K562 (cell line): Measurements from ENCODE around the gene MT2A. TPM values are rescaled to one million over a fixed set of nuclear protein-coding genes. Genes with fewer than 3 reads are reported as not detected.

ENCODE experiments used
- ATAC-seq: fragments of 200-7000 bp; cut with Tn5 transposase; 3 replicates; pipeline ENCODE4 v1.9.1; 2020; ENCODE audit warnings: moderate library complexity
- BruUV-seq: library from RNA; stranded (reverse); fragments of 400-500 nt; replicated peaks from 2 replicates; lab custom pipeline; 2021; lab: Mats Ljungman, UMichigan
- CTCF ChIA-PET: fragments of 300-600 bp; formaldehyde crosslinking; extraction: SDS; loops from one replicate; lab custom pipeline; 2021; ENCODE audit warnings: low intra/inter-chr PET ratio; lab: Yijun Ruan, JAX
- POLR2A ChIA-PET: fragments of 300-600, 350-650 bp; sonication (Branson Sonifier 250); formaldehyde crosslinking; extraction: SDS; loops from one replicate; lab custom pipeline; 2021; ENCODE audit warnings: antibody characterized with exemption, inconsistent platforms; lab: Yijun Ruan, JAX
- DNase-seq, 4 experiments: peaks; one replicate each; pipeline versions ENCODE4 v3.0.0 to v3.0.0-alpha.2; 2011 to 2018; ENCODE audit warnings: low spot score in 3 of 4, mixed read lengths in 3 of 4; ENCODE audit errors: extremely low read depth in 1 of 4
- FAIRE-seq: peaks from 2 replicates; lab custom pipeline; 2011; peaks lifted over from hg19 to GRCh38; lab: Jason Lieb, UNC
- H2AFZ ChIP-seq: 2 replicates; pipeline ENCODE4 v1.6.0; 2011; ENCODE audit warnings: low read depth, low read length, control low read depth, inconsistent platforms
- H3K27ac ChIP-seq: fragments of 200-600 bp; 3 replicates; pipeline ENCODE4 v1.8.0; 2011; ENCODE audit warnings: low read depth, mild to moderate bottlenecking, control low read depth, inconsistent platforms, low read length, moderate library complexity, mixed read lengths; ENCODE audit errors: extremely low read depth
- H3K27me3 ChIP-seq, 2 experiments: fragments of 300-600 bp in 1 of 2; 2 replicates in 1 of 2; 3 replicates in 1 of 2; pipeline versions ENCODE4 v1.6.0 to v1.8.0; 2011; ENCODE audit warnings: inconsistent platforms in 2 of 2, low read length in 2 of 2, mild to moderate bottlenecking in 1 of 2, mixed read lengths in 1 of 2, moderate library complexity in 1 of 2; ENCODE audit not compliant: control insufficient read depth in 2 of 2, insufficient read depth in 2 of 2
- H3K36me3 ChIP-seq: fragments of 300-600 bp; 3 replicates; pipeline ENCODE4 v1.8.0; 2011; ENCODE audit warnings: mild to moderate bottlenecking, low read length, inconsistent platforms; ENCODE audit not compliant: control insufficient read depth, insufficient read depth
- H3K4me1 ChIP-seq, 2 experiments: fragments of 200-600 bp in 1 of 2; replicated peaks in 1 of 2; 2 replicates in 1 of 2; 3 replicates in 1 of 2; pipeline versions ENCODE4 v1.5.1 to v1.8.0; 2011; ENCODE audit warnings: inconsistent platforms in 2 of 2, low read length in 2 of 2, mild to moderate bottlenecking in 1 of 2, mixed read lengths in 1 of 2, moderate library complexity in 1 of 2; ENCODE audit not compliant: control insufficient read depth in 2 of 2, insufficient read depth in 2 of 2
- H3K4me2 ChIP-seq: 2 replicates; pipeline ENCODE4 v1.6.1; 2011; ENCODE audit warnings: low read length, control low read depth, inconsistent platforms, mixed read lengths; ENCODE audit not compliant: insufficient read depth
- H3K4me3 ChIP-seq: fragments of 200-600 bp; sonication (generic), shearing (Covaris generic); 2 replicates; pipeline ENCODE4 v1.5.1; 2016; ENCODE audit warnings: control low read depth, inconsistent platforms
- H3K79me2 ChIP-seq: fragments of 200-600 bp; 3 replicates; pipeline ENCODE4 v1.8.0; 2011; ENCODE audit warnings: low read length, inconsistent platforms; ENCODE audit not compliant: control insufficient read depth, insufficient read depth
- H3K9ac ChIP-seq, 2 experiments: 2 replicates each; pipeline versions ENCODE4 v1.6.0 to v1.6.1; 2011; ENCODE audit warnings: low read depth in 2 of 2, low read length in 2 of 2, control low read depth in 1 of 2, inconsistent platforms in 1 of 2, mild to moderate bottlenecking in 1 of 2, mixed read lengths in 1 of 2; ENCODE audit not compliant: insufficient read depth in 1 of 2
- H3K9me1 ChIP-seq: one replicate; pipeline ENCODE4 v1.6.0; 2011; ENCODE audit warnings: inconsistent platforms, mild to moderate bottlenecking, low read length, moderate library complexity; ENCODE audit not compliant: control insufficient read depth, insufficient read depth
- H3K9me3 ChIP-seq: replicated peaks from 2 replicates; pipeline ENCODE4 v1.5.1; 2011; ENCODE audit warnings: low read depth, low read length, inconsistent platforms; ENCODE audit not compliant: control insufficient read depth, insufficient read depth
- H4K20me1 ChIP-seq: replicated peaks from 2 replicates; pipeline ENCODE4 v1.6.1; 2011; ENCODE audit warnings: low read length, inconsistent platforms, mixed read lengths; ENCODE audit not compliant: control insufficient read depth, insufficient read depth
- CC2D1A ChIP-seq: fragments of 450-650 bp; IDR thresholded peaks from 2 replicates; pipeline ENCODE4 v1.6.1; 2017; ENCODE audit warnings: mild to moderate bottlenecking
- EGR1 ChIP-seq: fragments of 450-650 bp; conservative IDR thresholded peaks from 2 replicates; pipeline ENCODE4 v1.6.1; 2017; ENCODE audit warnings: mild to moderate bottlenecking
- FOSL1 ChIP-seq: fragments of 200-800 bp; sonication (Bioruptor generic); conservative IDR thresholded peaks from 2 replicates; pipeline ENCODE4 v1.6.1; 2016; ENCODE audit warnings: missing genetic modification characterization, missing compliant biosample characterization
- FOXK1 ChIP-seq: sonication (generic); formaldehyde crosslinking; IDR thresholded peaks from 2 replicates; pipeline ENCODE4 v1.8.0; 2022; ENCODE audit warnings: missing genetic modification reagents, mild to moderate bottlenecking, borderline replicate concordance
- HIVEP1 ChIP-seq: fragments of 250-450 bp; sonication (Bioruptor Pico); IDR thresholded peaks from 2 replicates; pipeline ENCODE4 v1.4.0; 2020; ENCODE audit warnings: mild to moderate bottlenecking
- KAT2B ChIP-seq: IDR thresholded peaks from one replicate; pipeline ENCODE4 v1.6.1; 2012; ENCODE audit warnings: low read depth, mild to moderate bottlenecking, control low read depth, inconsistent platforms, low read length, moderate library complexity
- RHOXF2B ChIP-seq: fragments of 250-450 bp; sonication (Bioruptor Pico); conservative IDR thresholded peaks from 2 replicates; pipeline ENCODE4 v1.5.1; 2021
- SMARCA5 ChIP-seq: fragments of 450-650 bp; IDR thresholded peaks from 2 replicates; pipeline ENCODE4 v1.6.1; 2016
- XRCC4 ChIP-seq: IDR thresholded peaks from one replicate; pipeline ENCODE4 v1.6.1; 2011; ENCODE audit not compliant: insufficient read depth, insufficient read length; ENCODE audit errors: extremely low read depth
- ZFPM2 ChIP-seq: fragments of 250-450 bp; sonication (Bioruptor Pico); IDR thresholded peaks from 2 replicates; pipeline ENCODE4 v1.5.1; 2022; ENCODE audit warnings: mild to moderate bottlenecking
- ZNF274 ChIP-seq: IDR thresholded peaks from 2 replicates; pipeline ENCODE4 v1.6.1; 2011; ENCODE audit warnings: low read depth, mild to moderate bottlenecking, low read length, moderate library complexity, borderline replicate concordance
- ZNF589 ChIP-seq: fragments of 200-800 bp; sonication (Bioruptor generic); IDR thresholded peaks from 2 replicates; pipeline ENCODE4 v1.6.1; 2016; ENCODE audit warnings: low read depth, missing genetic modification characterization, missing compliant biosample characterization
- ZNF717 ChIP-seq: fragments of 250-450 bp; sonication (Bioruptor Pico); IDR thresholded peaks from 2 replicates; pipeline ENCODE4 v1.5.0; 2021
- WGBS: fragments of 100-300 bp; shearing (Covaris generic); methylation state at CpG from one replicate; pipeline ENCODE4 v1.1.6; 2016; ENCODE audit warnings: low coverage, mixed read lengths; ENCODE audit not compliant: insufficient coverage; ENCODE audit errors: missing lambda C conversion rate; 5-methylcytosine and 5-hydroxymethylcytosine counted together
- in situ Hi-C: fragments of 300-500 bp; cut with MboI; formaldehyde crosslinking; loops from 4 replicates; pipeline ENCODE4 v1.15.0; 2018; ENCODE audit warnings: inconsistent platforms, mixed read lengths
- intact Hi-C: fragments of 100-400 bp; cut with micrococcal nuclease; formaldehyde crosslinking; loops from 2 replicates; pipeline ENCODE4 v1.14.2; 2022
- polyA plus RNA-seq, 8 experiments: library from polyadenylated mRNA; depleted of rRNA in 4 of 8; stranded (reverse) in 5 of 8; unstranded in 3 of 8; fragments of >200 nt; fragmentation: Nextera tagmentation in 2 of 8; fragmentation: Illumina TruSeq in 1 of 8; extraction: Ambion mirVana in 2 of 8; extraction: Trizol in 1 of 8; gene quantifications; 2 replicates each; pipeline versions ENCODE4 v1.2.1 to v1.2.3, GENCODE V29; 2011 to 2014; ENCODE audit warnings: inconsistent platforms in 1 of 8, missing spikeins in 1 of 8
- total RNA-seq, 7 experiments: library from RNA; depleted of rRNA in 6 of 7; stranded (reverse); fragments of >200 nt in 6 of 7; fragmentation: Illumina TruSeq in 2 of 7; extraction: Trizol in 2 of 7; gene quantifications; 2 replicates each; pipeline versions ENCODE4 v1.2.1 to v1.2.3, GENCODE V29; 2011 to 2021; ENCODE audit warnings: low replicate concordance in 1 of 7
- TF ChIP-seq, protein P1 (sequence below): sonication (generic); formaldehyde crosslinking; IDR thresholded peaks from 2 replicates; pipeline ENCODE4 v1.8.0; 2022; ENCODE audit warnings: missing genetic modification reagents, mild to moderate bottlenecking, borderline replicate concordance
- TF ChIP-seq, protein P2 (sequence below): sonication (generic); formaldehyde crosslinking; IDR thresholded peaks from 2 replicates; pipeline ENCODE4 v1.5.0; 2020; ENCODE audit warnings: missing genetic modification reagents
- TF ChIP-seq, protein P3 (sequence below): fragments of 450-650 bp; conservative IDR thresholded peaks from 2 replicates; pipeline ENCODE4 v1.6.1; 2016; ENCODE audit warnings: missing genetic modification characterization, low read depth, mild to moderate bottlenecking, missing compliant biosample characterization, moderate library complexity
- TF ChIP-seq, protein P4 (sequence below): fragments of 250-450 bp; sonication (Bioruptor Pico); IDR thresholded peaks from 2 replicates; pipeline ENCODE4 v1.8.0; 2022; ENCODE audit warnings: inconsistent platforms

Gene MT2A
- total and polyA plus RNA-seq, 9 of the 15 experiments (the other 6 are each of a cell fraction or from before 2014, with no cell fraction given): 2.0 to 16.9 (median 8.5) TPM

DNA sequence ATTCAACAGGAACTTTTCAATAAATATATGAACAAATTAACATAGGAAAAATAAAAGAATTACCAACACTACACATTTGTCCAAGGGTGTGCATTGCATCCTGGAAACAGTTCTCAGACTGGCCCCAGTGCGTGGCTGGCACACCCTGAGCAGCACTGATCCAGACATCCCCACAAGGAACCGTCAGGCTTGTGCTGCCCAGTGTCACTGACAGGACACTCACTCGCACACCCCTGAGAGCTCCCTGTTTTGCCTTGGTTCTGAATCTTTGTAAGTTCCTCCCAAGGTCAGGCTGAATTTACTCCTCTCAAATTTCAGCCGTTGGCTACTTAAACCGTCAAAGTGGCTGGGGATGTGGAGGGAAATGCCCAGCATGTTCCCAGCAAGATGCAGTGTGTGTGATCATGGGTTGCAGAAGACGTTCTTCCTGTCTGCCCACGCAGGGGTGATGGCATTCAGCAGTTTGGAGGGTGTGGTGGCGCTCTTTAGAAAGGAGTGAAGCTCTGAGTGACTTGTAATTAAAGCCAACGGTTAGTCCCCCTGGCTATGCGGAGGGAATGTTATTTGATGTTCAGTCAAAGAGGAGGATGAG is 1.7 kb downstream of the MT2A start:
- intact Hi-C loops: no loop called here

More for the DNA sequence above, 1.7 kb downstream of the MT2A start:
- TF ChIP-seq XRCC4 (no peak), FOXK1 (CRISPR knock-in tag) (no peak), ZNF589 (CRISPR knock-in tag) (0 out of 2 replicates have a peak, but pooled peaks have one; percentile 32), ZFPM2 (no peak), EGR1 (peak; percentile 42), ZNF717 (CRISPR knock-in tag) (no peak), SMARCA5 (peak; percentile 69; the same call in 1 of the 2 replicates), FOSL1 (0 out of 2 replicates have a peak, but pooled peaks have one; percentile 14), RHOXF2B (no peak), HIVEP1 (CRISPR knock-in tag) (no peak), KAT2B (no peak), ZNF274 (no peak), CC2D1A (no peak)
- TF ChIP-seq, protein P1, sequence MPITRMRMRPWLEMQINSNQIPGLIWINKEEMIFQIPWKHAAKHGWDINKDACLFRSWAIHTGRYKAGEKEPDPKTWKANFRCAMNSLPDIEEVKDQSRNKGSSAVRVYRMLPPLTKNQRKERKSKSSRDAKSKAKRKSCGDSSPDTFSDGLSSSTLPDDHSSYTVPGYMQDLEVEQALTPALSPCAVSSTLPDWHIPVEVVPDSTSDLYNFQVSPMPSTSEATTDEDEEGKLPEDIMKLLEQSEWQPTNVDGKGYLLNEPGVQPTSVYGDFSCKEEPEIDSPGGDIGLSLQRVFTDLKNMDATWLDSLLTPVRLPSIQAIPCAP (CRISPR knock-in tag): no peak
- TF ChIP-seq, protein P2, sequence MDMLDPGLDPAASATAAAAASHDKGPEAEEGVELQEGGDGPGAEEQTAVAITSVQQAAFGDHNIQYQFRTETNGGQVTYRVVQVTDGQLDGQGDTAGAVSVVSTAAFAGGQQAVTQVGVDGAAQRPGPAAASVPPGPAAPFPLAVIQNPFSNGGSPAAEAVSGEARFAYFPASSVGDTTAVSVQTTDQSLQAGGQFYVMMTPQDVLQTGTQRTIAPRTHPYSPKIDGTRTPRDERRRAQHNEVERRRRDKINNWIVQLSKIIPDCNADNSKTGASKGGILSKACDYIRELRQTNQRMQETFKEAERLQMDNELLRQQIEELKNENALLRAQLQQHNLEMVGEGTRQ: no peak
- TF ChIP-seq, protein P3, sequence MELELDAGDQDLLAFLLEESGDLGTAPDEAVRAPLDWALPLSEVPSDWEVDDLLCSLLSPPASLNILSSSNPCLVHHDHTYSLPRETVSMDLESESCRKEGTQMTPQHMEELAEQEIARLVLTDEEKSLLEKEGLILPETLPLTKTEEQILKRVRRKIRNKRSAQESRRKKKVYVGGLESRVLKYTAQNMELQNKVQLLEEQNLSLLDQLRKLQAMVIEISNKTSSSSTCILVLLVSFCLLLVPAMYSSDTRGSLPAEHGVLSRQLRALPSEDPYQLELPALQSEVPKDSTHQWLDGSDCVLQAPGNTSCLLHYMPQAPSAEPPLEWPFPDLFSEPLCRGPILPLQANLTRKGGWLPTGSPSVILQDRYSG (tag): 0 out of 2 replicates have a peak, but pooled peaks have one; percentile 21
- TF ChIP-seq, protein P4, sequence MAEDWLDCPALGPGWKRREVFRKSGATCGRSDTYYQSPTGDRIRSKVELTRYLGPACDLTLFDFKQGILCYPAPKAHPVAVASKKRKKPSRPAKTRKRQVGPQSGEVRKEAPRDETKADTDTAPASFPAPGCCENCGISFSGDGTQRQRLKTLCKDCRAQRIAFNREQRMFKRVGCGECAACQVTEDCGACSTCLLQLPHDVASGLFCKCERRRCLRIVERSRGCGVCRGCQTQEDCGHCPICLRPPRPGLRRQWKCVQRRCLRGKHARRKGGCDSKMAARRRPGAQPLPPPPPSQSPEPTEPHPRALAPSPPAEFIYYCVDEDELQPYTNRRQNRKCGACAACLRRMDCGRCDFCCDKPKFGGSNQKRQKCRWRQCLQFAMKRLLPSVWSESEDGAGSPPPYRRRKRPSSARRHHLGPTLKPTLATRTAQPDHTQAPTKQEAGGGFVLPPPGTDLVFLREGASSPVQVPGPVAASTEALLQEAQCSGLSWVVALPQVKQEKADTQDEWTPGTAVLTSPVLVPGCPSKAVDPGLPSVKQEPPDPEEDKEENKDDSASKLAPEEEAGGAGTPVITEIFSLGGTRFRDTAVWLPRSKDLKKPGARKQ (CRISPR knock-in tag): no peak
- peak overlapping the region; percentile 78 for H3K4me2 ChIP-seq
- FAIRE-seq (peak; percentile 19), ATAC-seq (no peak), DNase-seq (no peak)
- 39% methylated on average over 10 of the region's 10 CpGs for WGBS
- in situ Hi-C loops: no loop called here
- no peaks in the 10 kb centered on the region for H4K20me1 ChIP-seq
- H3K27ac ChIP-seq: 0 out of 3 replicates have a peak overlapping the region, but pooled peaks have one; percentile 37
- BruUV-seq: no TSS peak
- no peaks in the 10 kb centered on the region for H3K9me3 ChIP-seq
- no peaks in the 10 kb centered on the region for H3K79me2 ChIP-seq
- no peaks in the 10 kb centered on the region for H3K9me1 ChIP-seq
- CTCF ChIA-PET: no interaction called here
- H3K4me3 ChIP-seq: no peak overlapping the region
- H3K36me3 ChIP-seq: no peaks in the 10 kb centered on the region
- peak overlapping the region; percentile 97 for H2AFZ ChIP-seq
- peaks cover 0 to 5% of the 10 kb centered on the region in 2 experiments; a peak in 2 of 5 replicates for H3K27me3 ChIP-seq
- POLR2A ChIA-PET: interaction anchor here (0.6 to 0.8 kb wide), 2 partner anchors 14 to 228 kb away, joined by 3 read pairs; no protein-coding TSS in a partner anchor
- peak overlapping the region; percentile 32 to 62 for H3K9ac ChIP-seq
- peaks cover 27 to 29% of the 10 kb centered on the region in 2 experiments for H3K4me1 ChIP-seq
